SH-SY5Y (cell line): ENCODE data around the gene NEO1.

Source experiments
- GATA2 ChIP-seq: IDR thresholded peaks from 2 replicates; pipeline ENCODE4 v1.6.1; 2011; ENCODE audit warnings: mild to moderate bottlenecking, low read depth, low read length
- GATA3 ChIP-seq: IDR thresholded peaks from 2 replicates; pipeline ENCODE4 v1.6.1; 2011; ENCODE audit warnings: low read depth, mild to moderate bottlenecking, low read length, moderate library complexity

- no peak for TF ChIP-seq GATA2
- TF ChIP-seq GATA3 = no peak
Observed at GRCh38 chr15:73017987-73018386, 34.3 kb upstream of the NEO1 start.
